ENCODE measurements around the gene ZMYM1. TPM values are rescaled to one million over a fixed set of nuclear protein-coding genes. Genes with fewer than 3 reads are reported as not detected.

ZMYM1 gene
- total and polyA plus RNA-seq, 2 of the 8 experiments (the other 6 are each of a cell fraction or from before 2014, with no cell fraction given) = 10.0 to 41.3 TPM

DNA sequence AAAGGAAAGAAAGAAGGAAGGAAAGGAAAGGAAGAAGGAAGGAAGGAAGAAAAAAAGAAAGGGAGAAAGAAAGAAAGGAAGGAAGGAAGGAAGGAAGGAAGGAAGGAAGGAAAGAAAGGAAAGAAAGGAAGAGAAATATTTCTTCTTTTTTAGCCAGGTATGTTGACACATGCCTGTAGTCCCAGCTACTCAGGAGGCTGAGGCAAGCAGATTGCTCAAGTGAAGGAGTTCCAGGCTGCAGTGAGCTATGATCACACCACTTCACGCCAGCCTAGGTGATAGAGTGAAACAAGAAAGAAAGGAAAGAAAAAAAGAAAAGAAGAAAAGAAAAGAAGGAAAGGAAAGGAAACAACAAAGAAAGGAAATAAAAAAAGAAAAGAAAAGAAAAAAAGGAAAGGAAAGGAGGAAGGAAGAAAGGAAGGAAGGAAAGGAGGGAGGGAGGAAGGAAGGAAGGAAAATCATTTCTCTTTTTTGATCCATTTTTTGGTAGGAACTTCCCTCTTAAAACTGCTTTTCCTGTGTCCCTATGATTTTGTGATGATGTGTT, 5.8 kb upstream of the ZMYM1 start:
- H3K36me3 ChIP-seq (ENCODE audit: control insufficient read depth in 2 of 4, insufficient read depth in 4 of 4, low read length in 3 of 4) = no peaks in the 10 kb centered on the region
- H3K27ac ChIP-seq (ENCODE audit: low read depth, low read length) = no peak overlapping the region
- no peak for DNase-seq (ENCODE audit: low read depth in 1 of 2, low spot score in 2 of 2)
- no peak overlapping the region for H2AK5ac ChIP-seq (ENCODE audit: low read depth, low read length)
- no peak overlapping the region for H3K9ac ChIP-seq (replicated peaks in 1 of 4; ENCODE audit: extremely low read depth in 1 of 4, low read depth in 3 of 4, low read length in 3 of 4)
- H2BK12ac ChIP-seq (ENCODE audit: low read depth, low read length) = no peak overlapping the region
- H2AFZ ChIP-seq (ENCODE audit: low read length) = no peak overlapping the region
- H4K8ac ChIP-seq (ENCODE audit: extremely low read depth, insufficient read depth, low read length) = no peak overlapping the region
- no peak overlapping the region for H4K91ac ChIP-seq (replicated peaks; ENCODE audit: insufficient read length, low read length)
- H2BK120ac ChIP-seq (replicated peaks; ENCODE audit: low read depth, low read length) = no peak overlapping the region
- WGBS, 2 experiments (ENCODE audit: extremely low coverage in 1 of 2, insufficient coverage in 1 of 2, insufficient read length in 1 of 2, insufficient replicate concordance in 2 of 2, low coverage in 1 of 2, low lambda C conversion rate in 2 of 2, missing lambda C conversion rate in 1 of 2) = 90% methylated on average over 1 of the region's 1 CpG; no CpG with 5 or more reads in 1 of the 2 experiments
- no peak overlapping the region for H4K5ac ChIP-seq (ENCODE audit: insufficient read length, low read depth, low read length)
- no peaks in the 10 kb centered on the region for H3K9me3 ChIP-seq (ENCODE audit: insufficient read depth in 2 of 2, low read depth in 1 of 2, low read length in 1 of 2)
- no peaks in the 10 kb centered on the region for H3K79me2 ChIP-seq (ENCODE audit: control insufficient read depth in 1 of 2, insufficient read depth in 2 of 2, low read length in 2 of 2)
- no peak overlapping the region for H2BK15ac ChIP-seq (ENCODE audit: low read length)
- ChIA-PET CTCF (ENCODE audit: partially characterized antibody) (no interaction called here), POLR2A (ENCODE audit: partially characterized antibody) (interaction anchor here (2.0 kb wide), 1 partner anchor 11 kb away, joined by 4 read pairs; no protein-coding TSS in a partner anchor)
- H3K23me2 ChIP-seq (ENCODE audit: low read depth, low read length) = no peaks in the 10 kb centered on the region
- no peaks in the 10 kb centered on the region for H3K79me1 ChIP-seq (ENCODE audit: low read depth, low read length)
- TF ChIP-seq SP1 (IDR thresholded peaks at IDR 0.05; ENCODE audit: low read depth, low read length) (no peak), POU5F1 (IDR thresholded peaks at IDR 0.05; ENCODE audit: low read depth, low read length) (no peak), MAFK (IDR thresholded peaks at IDR 0.05; ENCODE audit: low read depth, low read length) (no peak), KDM4A (IDR thresholded peaks at IDR 0.05; ENCODE audit: low read depth, low read length, severe bottlenecking) (no peak), SIX5 (IDR thresholded peaks at IDR 0.05; ENCODE audit: low read depth, low read length) (no peak), KDM5A (IDR thresholded peaks at IDR 0.05; ENCODE audit: low read length) (no peak), SAP30 (IDR thresholded peaks at IDR 0.05; ENCODE audit: insufficient read depth, insufficient replicate concordance, low read length) (no peak), NANOG (IDR thresholded peaks at IDR 0.05; ENCODE audit: insufficient read depth, low read depth, low read length, poor library complexity, severe bottlenecking) (no peak), CHD1 (IDR thresholded peaks at IDR 0.05; ENCODE audit: low read depth, low read length) (no peak), USF2 (IDR thresholded peaks at IDR 0.05; ENCODE audit: low read length) (no peak), BRCA1 (IDR thresholded peaks at IDR 0.05; ENCODE audit: low read depth, low read length) (no peak)
- FAIRE-seq = no peak
- H3K27me3 ChIP-seq (replicated peaks in 1 of 4; ENCODE audit: control insufficient read depth in 3 of 4, extremely low read depth in 1 of 4, insufficient read depth in 3 of 4, low read length in 3 of 4) = no peaks in the 10 kb centered on the region
- H3K4me1 ChIP-seq (replicated peaks in 1 of 4; ENCODE audit: control insufficient read depth in 3 of 4, insufficient read depth in 4 of 4, low read length in 3 of 4) = peaks cover 0 to 6% (median 1%) of the 10 kb centered on the region in 4 experiments; a peak in 2 of 7 replicates
- H2BK20ac ChIP-seq (ENCODE audit: low read length) = no peak overlapping the region
- no peak overlapping the region for H3K18ac ChIP-seq (ENCODE audit: extremely low read depth, low read length)
- H3K23ac ChIP-seq (ENCODE audit: insufficient read length) = no peak overlapping the region
- H2BK5ac ChIP-seq (ENCODE audit: low read depth, low read length) = no peak overlapping the region
- no peak overlapping the region for H3K14ac ChIP-seq (ENCODE audit: insufficient read length)
- no peak overlapping the region for H3K4ac ChIP-seq (replicated peaks; ENCODE audit: insufficient read length, low read depth, low read length)
- no peaks in the 10 kb centered on the region for H4K20me1 ChIP-seq (replicated peaks in 1 of 2; ENCODE audit: control insufficient read depth in 1 of 2, insufficient read depth in 2 of 2, low read length in 2 of 2)
- H3K56ac ChIP-seq (replicated peaks; ENCODE audit: insufficient read length, low read depth, low read length) = no peak overlapping the region
- no peak overlapping the region for H3K4me3 ChIP-seq (ENCODE audit: extremely low read depth in 1 of 4, insufficient read depth in 2 of 4, low read depth in 3 of 4, low read length in 4 of 4)
- no peak overlapping the region for H3K4me2 ChIP-seq (ENCODE audit: insufficient read depth in 1 of 2, low read depth in 2 of 2, low read length in 2 of 2)
